CD4-positive, alpha-beta T cell treated with Interferon gamma for 1 hour (primary cell): ENCODE data around the gene INSRR.

Source experiments
- DNase-seq: peaks from one replicate; pipeline ENCODE4 v3.0.0-alpha.2; 2020

The INSRR gene

DNA sequence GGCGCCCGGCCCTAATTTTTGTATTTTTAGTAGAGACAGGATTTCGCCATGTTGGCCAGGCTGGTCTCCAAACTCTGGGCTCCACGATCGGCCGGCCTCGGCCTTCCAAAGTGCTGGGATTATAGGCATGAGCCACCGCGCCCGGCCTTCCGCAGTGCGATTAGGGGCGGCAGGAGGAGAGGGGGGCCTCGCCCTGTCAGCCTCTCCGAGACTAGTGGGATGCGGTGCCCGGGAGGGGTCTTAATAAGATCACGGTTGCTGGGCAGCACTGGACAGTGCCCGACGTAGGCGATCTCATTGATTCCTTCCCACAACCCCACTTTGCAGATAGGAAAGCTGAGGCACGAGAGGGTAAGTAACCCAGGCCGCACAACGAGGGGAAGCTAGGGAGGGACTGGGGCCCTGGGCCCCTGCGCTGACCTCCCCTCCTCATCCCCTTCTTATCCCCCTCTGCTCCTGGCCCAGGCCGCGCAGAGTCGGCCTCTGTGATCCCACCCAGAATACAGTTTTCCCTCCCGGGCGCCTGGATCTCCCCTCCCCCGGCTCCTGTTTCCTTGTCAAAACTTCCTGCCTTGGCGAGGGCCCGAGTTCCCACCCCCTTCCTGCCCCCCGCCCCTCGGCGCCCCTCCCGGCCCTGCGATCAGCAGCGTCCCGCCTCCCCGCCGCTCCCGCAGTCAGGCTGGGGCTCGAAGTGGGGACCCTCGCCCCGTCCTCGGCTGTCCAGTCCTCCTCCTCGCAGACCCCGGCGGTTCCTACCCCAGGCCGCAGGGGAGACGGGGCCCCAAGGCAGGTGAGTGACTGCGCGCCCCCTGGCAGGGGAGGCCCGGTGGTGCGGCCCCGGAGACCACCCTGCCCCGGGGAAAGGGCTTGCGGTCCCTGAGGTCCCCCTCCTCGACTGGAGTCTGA is 34.4 kb upstream of the INSRR start, which contains the start of gene PEAR1:
TSS of gene PEAR1 (plus strand) at position 671 of the 906 bp plus-strand sequence. CDS start 10,209 bp downstream, outside the sequence.
- no peak for DNase-seq

GRCh38 chr1:156892190-156893047 is 33.5 kb upstream of the INSRR start:
- peak; percentile 82 for DNase-seq

- DNase-seq, result peak; percentile 40
Observed at GRCh38 chr1:156889802-156890580, 31.1 kb upstream of the INSRR start.

DNA sequence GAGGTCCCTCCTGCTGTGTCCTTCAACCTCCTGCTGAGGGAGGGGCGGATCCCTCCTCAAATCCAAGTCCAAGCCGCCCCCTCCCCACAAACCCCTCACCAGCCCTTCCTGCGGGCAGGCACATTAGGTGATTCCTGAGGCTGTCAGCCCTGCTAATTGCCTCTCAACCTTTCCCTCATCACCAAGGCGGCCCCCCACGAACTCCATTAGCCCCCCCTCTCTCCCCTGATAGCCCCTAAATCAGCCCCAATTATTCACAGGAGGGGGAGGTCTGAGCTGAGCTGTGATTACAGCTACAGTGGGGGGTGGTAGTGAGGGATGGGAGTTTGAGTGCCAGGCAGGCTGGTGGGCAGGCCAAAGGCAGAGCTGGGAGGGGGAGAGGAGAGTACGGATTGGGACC is 28.8 kb upstream of the INSRR start:
- no peak for DNase-seq

DNA sequence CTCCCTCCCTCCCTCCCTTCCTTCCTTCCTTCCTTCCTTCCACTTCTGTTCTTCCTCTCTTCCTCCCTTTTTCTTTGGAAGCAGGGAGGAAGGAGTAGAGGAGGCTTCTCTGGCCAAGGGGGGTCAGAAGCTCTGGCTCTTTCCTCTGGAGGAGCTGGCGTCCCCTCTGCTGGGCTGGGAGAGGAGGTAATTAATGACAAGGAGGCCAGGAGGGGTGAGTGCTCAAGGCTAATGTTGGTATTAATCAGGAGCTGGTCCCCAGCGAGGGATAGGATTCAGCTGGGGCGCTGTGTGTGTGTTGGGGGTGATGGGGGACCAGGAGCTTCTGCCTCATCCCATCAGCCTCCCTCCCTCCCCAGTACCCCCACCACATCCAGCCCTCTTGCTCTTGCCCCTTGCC is 28.4 kb upstream of the INSRR start:
- DNase-seq, result no peak

DNA sequence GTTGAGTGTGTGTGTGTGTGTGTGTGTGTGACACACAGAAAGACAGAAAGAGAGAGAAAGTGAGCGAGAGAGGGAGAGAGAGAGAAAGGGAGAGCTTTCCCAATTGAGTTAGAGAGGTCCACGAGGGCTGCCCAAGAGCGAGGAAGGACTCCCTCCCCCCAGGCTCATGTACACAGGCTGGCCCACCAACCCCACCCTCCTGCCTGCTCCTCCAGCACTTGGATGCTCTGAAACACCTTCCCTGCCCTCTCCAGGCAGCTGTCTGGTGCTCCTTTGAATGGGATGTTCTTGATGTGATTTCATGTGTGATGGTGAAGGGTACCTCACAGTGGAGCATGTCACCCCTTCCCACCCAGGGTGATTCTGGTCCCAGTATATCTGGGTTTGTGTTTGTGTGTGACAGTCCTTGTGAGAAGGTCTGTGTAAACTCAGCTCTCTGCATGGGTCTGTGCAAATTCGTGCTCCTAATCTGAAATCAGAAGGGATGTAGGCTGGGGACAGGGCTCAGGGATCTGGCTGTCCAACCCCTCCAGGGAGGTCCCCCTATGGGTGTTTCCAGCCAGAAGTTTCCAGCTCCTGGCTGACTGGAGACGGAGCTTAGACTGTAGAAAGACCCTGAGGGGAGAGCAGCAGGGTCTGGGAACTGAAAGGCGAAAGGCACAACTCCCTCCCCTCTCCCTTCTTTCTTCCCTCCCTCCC is 27.8 kb upstream of the INSRR start:
- DNase-seq, result no peak

DNA sequence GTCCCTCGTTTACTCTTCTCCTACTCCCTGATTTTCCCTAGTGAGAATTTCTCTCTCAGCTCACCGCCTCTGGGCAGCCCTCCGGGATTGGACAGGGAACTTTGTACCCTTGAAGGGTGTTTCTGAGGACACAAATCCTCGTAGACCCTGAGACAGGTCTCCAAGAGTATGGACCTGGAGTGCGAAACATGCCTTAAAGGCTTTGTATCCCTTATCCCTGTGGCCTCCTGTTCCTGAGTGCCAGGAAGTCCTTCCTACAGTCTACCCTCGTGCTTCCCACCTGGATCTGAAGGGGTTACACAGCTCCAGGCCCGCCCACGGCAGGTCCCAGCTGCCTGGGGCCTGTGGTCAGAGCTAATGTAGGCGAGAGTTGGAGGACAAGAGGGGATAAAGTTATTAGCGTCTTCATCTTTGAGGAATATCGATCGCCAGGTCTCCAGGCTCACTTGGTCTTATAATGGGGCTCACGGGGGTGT is 27.0 kb upstream of the INSRR start:
- no peak for DNase-seq

- no peak for DNase-seq
Observed at GRCh38 chr1:156885314-156885713, 26.4 kb upstream of the INSRR start.

- no peak for DNase-seq
Observed at GRCh38 chr1:156884560-156885184, 25.8 kb upstream of the INSRR start.

DNA sequence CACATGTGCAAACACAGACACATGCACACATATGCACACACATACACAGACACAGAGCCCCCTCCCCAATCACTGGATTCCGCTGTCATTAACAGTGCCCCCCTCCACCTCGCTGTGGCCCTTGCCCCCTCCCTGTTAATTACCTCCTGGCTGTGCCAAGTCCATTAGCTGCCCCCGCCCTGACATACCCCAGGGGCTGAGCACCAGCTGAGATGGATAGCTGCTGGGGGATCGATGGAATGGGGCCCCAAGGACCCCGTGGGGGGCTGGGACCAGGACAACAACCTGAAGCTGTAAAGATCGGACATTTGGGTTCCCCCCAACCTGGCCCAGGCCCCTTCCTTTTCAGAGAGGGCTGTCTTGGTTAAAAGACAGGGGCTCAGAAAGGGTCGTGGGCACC is 25.0 kb upstream of the INSRR start:
- DNase-seq, result no peak

- DNase-seq, result no peak
Observed at GRCh38 chr1:156882543-156882942, 23.6 kb upstream of the INSRR start.

- no peak for DNase-seq
Observed at GRCh38 chr1:156881663-156882062, 22.7 kb upstream of the INSRR start.

DNA sequence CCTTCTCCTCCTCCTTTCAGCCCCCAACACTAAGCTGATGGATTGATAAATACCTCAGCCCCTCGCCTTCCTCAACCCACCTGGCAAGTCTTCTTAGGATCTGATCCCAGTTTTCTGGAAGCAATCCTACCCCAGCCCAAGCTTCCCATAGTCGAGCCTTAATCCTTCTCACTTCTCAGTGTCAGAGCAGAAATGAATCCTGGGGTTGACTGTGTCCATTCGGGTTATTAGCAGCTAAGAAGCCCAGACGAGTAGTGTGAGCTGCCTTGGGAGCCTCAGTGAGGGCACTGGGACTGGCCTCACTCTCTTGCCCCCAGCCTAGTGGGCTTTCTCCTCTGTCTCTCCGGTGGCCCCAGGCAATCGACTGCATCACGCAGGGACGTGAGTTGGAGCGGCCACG is 22.2 kb upstream of the INSRR start:
- no peak for DNase-seq

DNA sequence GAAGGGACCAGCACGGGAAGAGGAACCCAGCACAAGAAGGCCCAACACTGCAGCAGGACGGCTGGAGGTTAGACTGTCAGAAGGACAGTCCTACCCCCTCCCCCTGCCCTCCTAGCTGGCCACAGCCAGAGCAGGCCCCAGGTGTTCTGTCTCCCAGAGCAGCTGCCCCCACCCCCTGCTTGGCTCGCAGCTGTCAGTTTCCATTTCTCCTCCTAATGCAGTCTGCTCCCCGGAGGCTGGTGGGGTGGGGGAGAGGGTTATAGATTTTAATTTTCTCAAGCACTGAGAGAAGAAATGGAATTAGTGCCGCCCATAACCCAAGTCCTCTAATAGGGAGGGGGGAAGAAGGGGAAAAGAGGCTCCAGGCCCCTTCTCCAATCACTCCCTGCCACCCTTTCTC is 21.6 kb upstream of the INSRR start:
- DNase-seq, result no peak

GRCh38 chr1:156879876-156880275 is 21.0 kb upstream of the INSRR start:
- DNase-seq, result no peak

GRCh38 chr1:156877433-156878170 is 18.7 kb upstream of the INSRR start:
- no peak for DNase-seq

DNA sequence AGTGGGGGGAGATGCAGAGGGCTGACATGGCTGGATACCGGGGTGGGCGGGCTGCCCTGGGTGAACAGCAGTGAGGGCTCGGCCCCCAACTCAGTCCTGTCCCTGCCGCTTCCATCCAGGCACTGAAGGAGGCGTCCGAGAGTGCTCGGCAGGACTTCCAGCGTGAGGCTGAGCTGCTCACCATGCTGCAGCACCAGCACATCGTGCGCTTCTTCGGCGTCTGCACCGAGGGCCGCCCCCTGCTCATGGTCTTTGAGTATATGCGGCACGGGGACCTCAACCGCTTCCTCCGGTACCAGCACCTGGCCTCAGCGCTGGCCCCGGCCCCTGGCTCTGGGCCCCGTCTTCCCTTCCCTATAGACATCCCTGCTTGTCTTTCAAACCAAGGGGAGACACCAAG is 17.4 kb upstream of the INSRR start:
- DNase-seq, result no peak

GRCh38 chr1:156875341-156875615 is 16.4 kb upstream of the INSRR start:
- no peak for DNase-seq

DNA sequence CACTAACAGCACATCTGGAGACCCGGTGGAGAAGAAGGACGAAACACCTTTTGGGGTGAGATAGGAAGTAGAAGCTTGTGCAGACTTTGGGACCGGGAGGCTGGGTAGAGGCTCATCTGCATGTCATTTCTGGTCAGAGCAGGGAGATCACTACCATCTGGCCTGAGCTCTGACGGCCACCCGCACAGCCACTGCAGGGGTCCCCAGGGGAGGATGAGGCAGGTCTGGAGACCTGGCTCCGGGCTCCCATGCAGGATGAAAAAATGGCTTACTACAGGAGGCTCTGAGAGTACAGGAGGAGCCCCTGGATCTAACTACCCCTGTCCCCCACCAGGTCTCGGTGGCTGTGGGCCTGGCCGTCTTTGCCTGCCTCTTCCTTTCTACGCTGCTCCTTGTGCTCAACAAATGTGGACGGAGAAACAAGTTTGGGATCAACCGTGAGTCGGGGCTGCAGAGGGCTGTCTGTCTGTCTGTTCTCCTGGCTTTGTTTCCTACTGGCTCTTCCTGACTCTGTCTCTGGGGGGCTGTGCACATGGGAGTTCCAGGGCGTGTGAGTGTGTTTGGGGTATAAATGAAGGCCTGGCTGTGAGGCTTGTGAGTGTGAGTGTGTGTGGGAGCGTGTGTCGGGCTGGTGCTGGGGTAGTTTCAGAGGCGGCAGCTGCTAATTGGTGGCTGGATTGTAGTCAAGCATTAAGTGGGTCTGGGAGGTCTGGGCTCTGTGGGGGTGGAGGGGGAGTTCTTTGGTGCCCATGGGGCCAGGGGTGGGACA is 15.8 kb upstream of the INSRR start:
- no peak for DNase-seq

- no peak for DNase-seq
Observed at GRCh38 chr1:156874142-156874541, 15.2 kb upstream of the INSRR start.
